MG63 (cell line): ENCODE measurements around the gene GJD4. TPM values are rescaled to one million over a fixed set of nuclear protein-coding genes. Genes with fewer than 3 reads are reported as not detected.

Source experiments
- DNase-seq: peaks from one replicate; pipeline ENCODE4 v3.0.0-alpha.2; 2020
- H3K27me3 ChIP-seq: fragments of 250-450 bp; sonication (Bioruptor Pico); 2 replicates; pipeline ENCODE4 v1.5.1; 2020; ENCODE audit warnings: mild to moderate bottlenecking, moderate library complexity
- H3K36me3 ChIP-seq: fragments of 250-450 bp; sonication (Bioruptor Pico); 2 replicates; pipeline ENCODE4 v1.5.1; 2020; ENCODE audit warnings: mild to moderate bottlenecking, moderate library complexity
- H3K4me3 ChIP-seq: fragments of 250-450 bp; sonication (Bioruptor Pico); 2 replicates; pipeline ENCODE4 v1.5.1; 2020; ENCODE audit warnings: mild to moderate bottlenecking, moderate library complexity
- H3K9me3 ChIP-seq: fragments of 250-450 bp; sonication (Bioruptor Pico); 2 replicates; pipeline ENCODE4 v1.5.1; 2020; ENCODE audit warnings: mild to moderate bottlenecking, moderate library complexity
- total RNA-seq: library from RNA; depleted of rRNA; stranded (reverse); fragments of >200 nt; shearing (Covaris generic); gene quantifications from 2 replicates; pipeline ENCODE4 v1.2.3, GENCODE V29; 2014; ENCODE audit warnings: low replicate concordance; rRNA removed

Gene GJD4, protein sequence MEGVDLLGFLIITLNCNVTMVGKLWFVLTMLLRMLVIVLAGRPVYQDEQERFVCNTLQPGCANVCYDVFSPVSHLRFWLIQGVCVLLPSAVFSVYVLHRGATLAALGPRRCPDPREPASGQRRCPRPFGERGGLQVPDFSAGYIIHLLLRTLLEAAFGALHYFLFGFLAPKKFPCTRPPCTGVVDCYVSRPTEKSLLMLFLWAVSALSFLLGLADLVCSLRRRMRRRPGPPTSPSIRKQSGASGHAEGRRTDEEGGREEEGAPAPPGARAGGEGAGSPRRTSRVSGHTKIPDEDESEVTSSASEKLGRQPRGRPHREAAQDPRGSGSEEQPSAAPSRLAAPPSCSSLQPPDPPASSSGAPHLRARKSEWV
- not detected in 2 replicates for total RNA-seq

- Histone ChIP-seq H3K36me3 (no peaks in the 10 kb centered on the region), H3K4me3 (no peak within 1 kb of the TSS), H3K9me3 (no peaks in the 10 kb centered on the region), H3K27me3 (no peaks in the 10 kb centered on the region)
- DNase-seq = no peak
These were observed at the start of gene GJD4 for GRCh38 chr10:35605191-35605590. Gene GJD4 (plus strand): TSS chr10:35605341. CDS start chr10:35605568, 227 bp downstream.

- peak; percentile 14 for DNase-seq
- H3K4me3 ChIP-seq = no peak overlapping the region
- peaks cover 4% of the 10 kb centered on the region; the same call in 1 of the 2 replicates for H3K36me3 ChIP-seq
- H3K27me3 ChIP-seq = no peaks in the 10 kb centered on the region
- H3K9me3 ChIP-seq = no peaks in the 10 kb centered on the region
These were observed 48.9 kb upstream of the GJD4 start for GRCh38 chr10:35555962-35556930.

- Histone ChIP-seq H3K36me3 (peaks cover 4% of the 10 kb centered on the region; the same call in 1 of the 2 replicates), H3K9me3 (no peaks in the 10 kb centered on the region)
These were observed 46.9 kb upstream of the GJD4 start for GRCh38 chr10:35558276-35558675.

DNA sequence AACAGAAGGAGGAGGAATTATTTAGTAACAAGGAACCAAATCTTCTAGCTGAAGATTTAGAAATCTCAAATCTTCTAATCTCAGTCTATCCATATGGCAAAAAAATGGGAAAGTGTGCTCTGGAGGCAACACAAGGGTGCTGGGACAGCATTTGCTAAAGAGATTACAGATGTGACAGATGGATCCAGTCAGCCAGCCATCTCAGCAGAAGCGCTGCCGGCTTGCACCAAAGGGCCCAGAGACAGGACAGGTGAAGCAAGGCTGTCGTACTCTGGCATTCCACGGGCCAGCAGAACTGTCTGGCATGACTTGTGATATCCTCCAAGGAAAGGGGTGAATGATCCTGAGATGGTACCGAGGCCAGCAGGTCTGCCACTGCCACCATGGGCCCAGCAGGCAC is 45.7 kb upstream of the GJD4 start:
- DNase-seq = no peak
- Histone ChIP-seq H3K9me3 (no peaks in the 10 kb centered on the region), H3K36me3 (peaks cover 4% of the 10 kb centered on the region; the same call in 1 of the 2 replicates), H3K4me3 (no peak overlapping the region), H3K27me3 (no peaks in the 10 kb centered on the region)

More at GRCh38 chr10:35558276-35558675, 46.9 kb upstream of the GJD4 start:
- Histone ChIP-seq H3K4me3 (no peak overlapping the region), H3K27me3 (no peaks in the 10 kb centered on the region)
- DNase-seq = no peak

GRCh38 chr10:35561715-35562114 is 43.4 kb upstream of the GJD4 start:
- H3K9me3 ChIP-seq = no peaks in the 10 kb centered on the region
- no peak for DNase-seq
- no peak overlapping the region for H3K4me3 ChIP-seq
- peaks cover 9% of the 10 kb centered on the region for H3K36me3 ChIP-seq
- H3K27me3 ChIP-seq = no peaks in the 10 kb centered on the region

DNA sequence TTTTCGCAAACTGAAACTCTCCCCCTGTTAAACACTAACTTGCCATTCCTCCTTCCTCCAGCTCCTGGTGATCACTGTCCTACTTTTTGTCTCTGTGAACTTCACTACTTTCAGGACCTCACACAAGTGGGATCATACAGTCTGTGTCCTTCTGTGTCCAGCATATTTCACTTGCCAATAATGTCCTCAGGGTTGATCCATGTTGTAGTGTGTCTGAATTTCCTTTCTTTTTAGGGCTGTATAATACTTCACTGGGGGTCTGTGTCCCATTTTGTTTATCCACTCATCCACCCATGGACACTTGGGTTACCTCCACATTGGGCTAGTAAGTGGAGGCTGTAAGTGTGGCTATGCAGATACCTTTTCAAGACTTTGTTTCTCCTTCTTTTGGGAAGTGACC is 42.7 kb upstream of the GJD4 start:
- H3K4me3 ChIP-seq = no peak overlapping the region
- DNase-seq = no peak
- H3K9me3 ChIP-seq = no peaks in the 10 kb centered on the region
- peaks cover 5% of the 10 kb centered on the region for H3K36me3 ChIP-seq
- H3K27me3 ChIP-seq = no peaks in the 10 kb centered on the region

GRCh38 chr10:35563261-35563891 is 41.8 kb upstream of the GJD4 start:
- no peaks in the 10 kb centered on the region for H3K9me3 ChIP-seq

DNA sequence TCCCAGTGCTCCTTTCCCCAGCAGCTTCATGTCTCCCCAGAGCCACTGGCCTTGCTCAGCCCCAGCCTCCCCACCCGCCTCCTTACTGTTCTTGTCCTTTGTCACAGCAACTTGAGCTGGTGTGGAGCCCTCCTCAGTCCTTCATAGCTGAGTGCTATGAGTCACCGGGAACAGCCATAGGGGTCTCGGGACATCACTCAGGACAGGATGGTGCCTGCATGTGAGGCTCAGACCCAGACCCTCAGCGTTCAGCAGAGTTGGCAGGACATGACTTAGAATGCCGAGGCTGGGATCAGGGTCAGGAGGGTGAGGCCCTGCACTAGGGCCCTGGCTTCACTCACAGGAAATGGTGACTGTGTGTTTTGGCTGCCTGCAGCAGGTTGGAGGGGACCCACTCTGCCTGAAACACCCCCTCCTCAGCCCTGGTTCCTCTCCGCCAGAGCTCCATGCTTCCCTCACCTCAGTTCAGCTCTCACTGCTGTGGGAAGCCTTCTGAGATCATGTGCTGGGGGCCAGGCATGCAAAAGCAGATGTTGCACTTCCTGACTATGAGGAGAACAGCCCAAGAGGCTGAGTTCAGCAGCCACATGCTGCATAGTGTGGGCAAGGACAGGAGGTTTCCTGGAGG is 40.7 kb upstream of the GJD4 start:
- no peaks in the 10 kb centered on the region for H3K27me3 ChIP-seq
- no peaks in the 10 kb centered on the region for H3K9me3 ChIP-seq
- peaks cover 9% of the 10 kb centered on the region for H3K36me3 ChIP-seq
- DNase-seq = peak; percentile 70
- no peak overlapping the region for H3K4me3 ChIP-seq

More at GRCh38 chr10:35563261-35563891, 41.8 kb upstream of the GJD4 start:
- Histone ChIP-seq H3K27me3 (no peaks in the 10 kb centered on the region), H3K4me3 (no peak overlapping the region), H3K36me3 (peaks cover 7% of the 10 kb centered on the region)
- DNase-seq = peak; percentile 56

- DNase-seq = peak; percentile 91
- H3K4me3 ChIP-seq = no peak overlapping the region
- no peaks in the 10 kb centered on the region for H3K27me3 ChIP-seq
- no peaks in the 10 kb centered on the region for H3K9me3 ChIP-seq
- peaks cover 13% of the 10 kb centered on the region for H3K36me3 ChIP-seq
These were observed 39.5 kb upstream of the GJD4 start for GRCh38 chr10:35565602-35566081.

DNA sequence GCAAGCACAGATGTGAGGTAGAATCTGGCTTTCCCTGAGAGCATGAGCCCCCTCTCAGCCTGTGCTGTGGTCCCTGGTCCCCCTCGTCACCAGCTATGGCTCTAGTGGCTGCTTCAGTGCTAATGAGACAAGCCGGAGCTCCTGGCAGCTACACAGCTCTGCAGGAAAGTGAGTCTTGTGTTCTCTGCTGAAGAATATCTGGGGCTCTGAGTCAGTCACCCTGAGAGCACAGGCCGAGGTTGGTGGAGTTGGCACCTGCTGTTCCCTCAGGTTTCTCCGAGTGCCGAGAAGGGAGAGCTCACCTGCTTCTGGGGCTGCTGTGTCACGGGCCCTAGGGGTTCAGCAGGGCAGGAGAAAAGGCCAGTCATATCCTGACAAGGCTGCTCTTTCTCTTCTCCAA is 37.2 kb upstream of the GJD4 start:
- no peak for DNase-seq
- peaks cover 13% of the 10 kb centered on the region for H3K36me3 ChIP-seq
- H3K9me3 ChIP-seq = no peaks in the 10 kb centered on the region
- H3K4me3 ChIP-seq = no peak overlapping the region
- no peaks in the 10 kb centered on the region for H3K27me3 ChIP-seq

DNA sequence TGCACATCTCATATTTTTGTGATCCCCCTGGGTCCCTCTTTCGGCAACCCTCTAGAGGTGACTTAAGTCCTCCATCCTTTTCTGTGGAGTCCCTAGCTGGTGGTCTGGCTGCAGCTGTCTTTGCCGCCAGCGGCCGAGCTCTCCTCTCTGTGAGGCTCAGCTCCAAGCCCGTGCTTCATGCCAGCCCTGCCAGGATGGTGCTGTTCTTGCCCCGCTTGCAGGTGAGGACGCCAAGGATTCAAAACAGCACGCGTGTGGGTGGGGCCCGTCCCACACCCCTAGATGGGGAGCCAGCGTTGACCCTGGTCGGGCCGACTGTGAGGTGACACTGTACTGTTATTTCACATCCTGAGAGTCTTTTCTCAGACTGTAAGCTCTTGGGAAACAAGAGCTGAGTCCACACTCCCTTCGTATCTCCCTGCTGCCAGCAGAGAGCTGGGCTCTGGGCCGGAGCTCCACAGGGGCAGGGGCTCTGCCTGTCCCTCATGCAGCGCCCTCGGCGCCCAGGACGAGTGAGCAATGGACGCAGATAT is 36.6 kb upstream of the GJD4 start:
- no peak for DNase-seq
- H3K9me3 ChIP-seq = no peaks in the 10 kb centered on the region
- H3K36me3 ChIP-seq = peaks cover 13% of the 10 kb centered on the region
- H3K4me3 ChIP-seq = no peak overlapping the region
- H3K27me3 ChIP-seq = no peaks in the 10 kb centered on the region

GRCh38 chr10:35569111-35569707 is 35.9 kb upstream of the GJD4 start:
- no peak for DNase-seq
- no peaks in the 10 kb centered on the region for H3K9me3 ChIP-seq
- no peaks in the 10 kb centered on the region for H3K27me3 ChIP-seq
- H3K4me3 ChIP-seq = no peak overlapping the region
- peaks cover 13% of the 10 kb centered on the region for H3K36me3 ChIP-seq

GRCh38 chr10:35569836-35570235 is 35.3 kb upstream of the GJD4 start:
- Histone ChIP-seq H3K36me3 (peaks cover 13% of the 10 kb centered on the region), H3K9me3 (no peaks in the 10 kb centered on the region), H3K27me3 (no peaks in the 10 kb centered on the region), H3K4me3 (no peak overlapping the region)
- DNase-seq = no peak

DNA sequence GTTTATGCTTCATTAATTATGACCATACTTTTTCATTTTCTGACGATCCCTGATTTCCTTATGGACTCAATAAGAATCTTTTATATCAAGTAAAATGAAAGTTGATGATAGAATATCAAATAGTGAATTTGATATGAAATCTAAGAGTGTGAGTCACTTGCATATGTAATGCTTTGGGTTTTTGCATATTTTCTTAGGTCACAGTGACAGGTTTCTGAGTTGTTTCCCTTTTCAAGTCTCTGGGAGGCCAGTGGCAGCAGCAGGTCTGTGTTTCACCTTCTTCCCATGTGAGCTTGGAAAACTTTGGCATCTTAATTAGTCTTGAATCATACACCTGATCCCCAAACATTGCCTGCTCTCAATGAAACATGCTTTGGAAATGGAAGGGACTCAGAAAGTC is 34.7 kb upstream of the GJD4 start:
- Histone ChIP-seq H3K36me3 (peaks cover 13% of the 10 kb centered on the region), H3K4me3 (no peak overlapping the region), H3K27me3 (no peaks in the 10 kb centered on the region), H3K9me3 (no peaks in the 10 kb centered on the region)
- no peak for DNase-seq

DNA sequence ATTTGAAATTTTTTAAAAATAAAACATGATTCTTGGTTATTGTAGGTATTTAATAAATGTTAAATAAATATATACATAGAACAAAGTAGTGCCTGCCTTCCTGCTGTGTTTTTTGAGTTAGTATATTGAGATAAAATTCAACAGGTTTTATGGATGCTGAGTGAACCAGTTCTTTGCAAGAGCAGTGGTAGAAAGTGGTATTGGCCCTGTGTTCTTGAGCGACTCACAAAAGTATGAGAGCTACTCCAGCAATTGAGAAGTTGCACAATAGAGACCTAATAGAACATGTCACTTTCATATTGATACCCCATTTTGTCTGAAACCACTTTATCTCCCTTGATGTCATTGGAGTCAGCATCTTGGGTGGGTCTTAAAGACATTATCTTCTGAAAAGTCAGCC is 32.6 kb upstream of the GJD4 start:
- Histone ChIP-seq H3K27me3 (no peaks in the 10 kb centered on the region), H3K9me3 (no peaks in the 10 kb centered on the region), H3K4me3 (no peak overlapping the region), H3K36me3 (peaks cover 14% of the 10 kb centered on the region)
- DNase-seq = no peak

- no peak overlapping the region for H3K4me3 ChIP-seq
- no peak for DNase-seq
- H3K9me3 ChIP-seq = no peaks in the 10 kb centered on the region
- H3K27me3 ChIP-seq = no peaks in the 10 kb centered on the region
- H3K36me3 ChIP-seq = peaks cover 11% of the 10 kb centered on the region
These were observed 31.3 kb upstream of the GJD4 start for GRCh38 chr10:35573796-35574195.
